ENCODE results near the gene SLC27A5.
"Not testable (repeated sequence)": the region's sequence is repeated elsewhere in the genome, so short reads cannot be mapped to it uniquely, and the experiment has no call there.

SLC27A5 gene

DNA sequence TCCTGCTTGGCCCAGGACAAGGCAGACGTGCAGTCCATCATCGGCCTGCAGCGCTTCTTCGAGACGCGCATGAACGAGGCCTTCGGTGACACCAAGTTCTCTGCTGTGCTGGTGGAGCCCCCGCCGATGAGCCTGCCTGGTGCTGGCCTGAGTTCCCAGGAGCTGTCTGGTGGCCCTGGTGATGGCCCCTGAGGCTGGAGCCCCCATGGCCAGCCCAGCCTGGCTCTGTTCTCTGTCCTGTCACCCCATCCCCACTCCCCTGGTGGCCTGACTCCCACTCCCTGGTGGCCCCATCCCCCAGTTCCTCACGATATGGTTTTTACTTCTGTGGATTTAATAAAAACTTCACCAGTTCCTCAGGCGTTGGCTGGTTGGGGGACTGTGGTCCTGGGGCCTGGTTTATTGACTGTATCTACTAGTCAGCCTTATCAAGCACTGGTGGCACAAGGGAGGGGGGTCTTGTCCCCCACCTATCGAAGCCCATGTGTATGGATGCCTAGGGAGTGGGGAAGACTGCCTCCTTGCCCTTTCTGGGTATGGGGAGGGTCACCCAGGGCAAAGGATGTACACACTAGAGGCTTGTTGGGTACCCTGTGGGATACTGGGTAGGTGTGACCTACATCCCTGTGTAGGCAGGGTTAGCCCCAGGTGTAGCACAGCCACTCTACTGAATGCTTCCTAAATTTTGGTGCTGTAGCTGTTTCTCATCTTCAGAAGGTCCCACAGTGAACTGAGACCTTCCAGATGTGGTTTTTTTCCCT lies 38.8 kb upstream of the SLC27A5 start:
- no peak for DNase-seq

DNA sequence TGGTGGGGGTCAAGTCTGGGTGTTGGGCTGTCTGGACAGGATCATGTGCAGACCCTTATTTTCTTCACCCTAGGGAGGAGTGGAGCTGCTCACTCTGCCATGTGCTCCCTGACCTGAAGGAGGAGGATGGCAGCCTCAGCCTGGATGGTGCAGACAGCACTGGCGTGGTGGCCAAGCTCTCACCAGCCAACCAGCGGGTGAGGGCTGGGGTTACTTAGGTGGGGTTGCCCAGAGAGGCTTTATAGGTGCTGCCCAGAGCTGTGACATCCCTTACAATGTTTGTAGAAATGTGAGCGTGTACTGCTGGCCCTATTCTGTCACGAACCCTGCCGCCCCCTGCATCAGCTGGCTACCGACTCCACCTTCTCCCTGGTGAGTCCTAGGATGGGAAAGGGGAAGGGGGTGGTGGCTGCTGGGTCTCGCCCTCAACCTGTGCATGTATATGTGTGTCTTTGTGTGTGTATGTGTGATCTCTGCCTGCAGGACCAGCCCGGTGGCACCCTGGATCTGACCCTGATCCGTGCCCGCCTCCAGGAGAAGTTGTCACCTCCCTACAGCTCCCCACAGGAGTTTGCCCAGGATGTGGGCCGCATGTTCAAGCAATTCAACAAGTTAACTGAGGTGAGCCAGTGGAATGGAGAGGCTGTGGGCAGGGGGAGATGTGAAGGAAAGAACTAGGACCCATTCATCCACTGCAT lies 38.0 kb upstream of the SLC27A5 start:
- no peak for DNase-seq

DNA sequence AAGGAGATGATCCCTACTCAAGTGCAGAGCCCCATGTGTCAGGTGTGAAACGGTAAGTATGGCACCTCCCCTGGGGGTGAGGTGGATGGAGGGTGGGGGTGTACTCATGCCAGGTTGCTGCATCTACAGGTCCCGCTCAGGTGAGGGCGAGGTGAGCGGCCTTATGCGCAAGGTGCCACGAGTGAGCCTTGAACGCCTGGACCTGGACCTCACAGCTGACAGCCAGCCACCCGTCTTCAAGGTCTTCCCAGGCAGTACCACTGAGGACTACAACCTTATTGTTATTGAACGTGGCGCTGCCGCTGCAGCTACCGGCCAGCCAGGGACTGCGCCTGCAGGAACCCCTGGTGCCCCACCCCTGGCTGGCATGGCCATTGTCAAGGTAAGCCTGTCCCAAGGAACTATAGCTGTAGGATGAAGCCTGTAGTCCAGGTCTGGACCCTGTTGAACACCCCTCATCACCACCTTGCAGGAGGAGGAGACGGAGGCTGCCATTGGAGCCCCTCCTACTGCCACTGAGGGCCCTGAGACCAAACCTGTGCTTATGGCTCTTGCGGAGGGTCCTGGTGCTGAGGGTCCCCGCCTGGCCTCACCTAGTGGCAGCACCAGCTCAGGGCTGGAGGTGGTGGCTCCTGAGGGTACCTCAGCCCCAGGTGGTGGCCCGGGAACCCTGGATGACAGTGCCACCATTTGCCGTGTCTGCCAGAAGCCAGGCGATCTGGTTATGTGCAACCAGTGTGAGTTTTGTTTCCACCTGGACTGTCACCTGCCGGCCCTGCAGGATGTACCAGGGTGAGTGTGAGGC lies 37.3 kb upstream of the SLC27A5 start:
- DNase-seq = no peak

- DNase-seq = no peak
These were observed 35.8 kb upstream of the SLC27A5 start for GRCh38 chr19:58547323-58548312.

GRCh38 chr19:58546019-58546530 lies 34.3 kb upstream of the SLC27A5 start:
- no peak for DNase-seq

DNA sequence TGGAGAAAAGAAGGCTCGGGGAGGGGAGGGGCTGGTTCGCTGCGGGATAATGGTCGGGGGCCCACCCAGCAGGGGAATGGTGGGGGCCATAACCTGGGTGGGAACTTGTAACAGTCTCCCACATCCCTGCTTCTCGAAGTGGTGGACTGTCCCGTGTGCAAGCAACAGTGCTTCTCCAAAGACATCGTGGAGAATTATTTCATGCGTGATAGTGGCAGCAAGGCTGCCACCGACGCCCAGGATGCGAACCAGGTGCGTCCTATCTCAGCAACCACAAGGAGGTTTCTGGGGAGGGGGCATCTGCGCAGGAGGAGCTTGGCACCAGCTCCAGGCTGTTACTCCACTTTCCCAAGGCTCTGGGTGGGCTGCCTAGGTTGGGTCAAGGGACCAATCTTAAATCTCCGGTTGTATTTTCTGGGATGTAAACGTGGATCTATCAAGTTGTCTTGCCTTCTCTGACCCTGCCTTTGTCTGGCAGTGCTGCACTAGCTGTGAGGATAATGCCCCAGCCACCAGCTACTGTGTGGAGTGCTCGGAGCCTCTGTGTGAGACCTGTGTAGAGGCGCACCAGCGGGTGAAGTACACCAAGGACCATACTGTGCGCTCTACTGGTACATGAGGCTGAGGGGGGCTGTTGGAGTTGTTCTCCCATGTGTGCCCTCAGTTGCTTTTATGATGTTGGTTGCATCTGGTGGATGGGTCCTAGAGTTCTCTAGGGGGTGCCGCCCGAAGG lies 33.7 kb upstream of the SLC27A5 start:
- no peak for DNase-seq

DNA sequence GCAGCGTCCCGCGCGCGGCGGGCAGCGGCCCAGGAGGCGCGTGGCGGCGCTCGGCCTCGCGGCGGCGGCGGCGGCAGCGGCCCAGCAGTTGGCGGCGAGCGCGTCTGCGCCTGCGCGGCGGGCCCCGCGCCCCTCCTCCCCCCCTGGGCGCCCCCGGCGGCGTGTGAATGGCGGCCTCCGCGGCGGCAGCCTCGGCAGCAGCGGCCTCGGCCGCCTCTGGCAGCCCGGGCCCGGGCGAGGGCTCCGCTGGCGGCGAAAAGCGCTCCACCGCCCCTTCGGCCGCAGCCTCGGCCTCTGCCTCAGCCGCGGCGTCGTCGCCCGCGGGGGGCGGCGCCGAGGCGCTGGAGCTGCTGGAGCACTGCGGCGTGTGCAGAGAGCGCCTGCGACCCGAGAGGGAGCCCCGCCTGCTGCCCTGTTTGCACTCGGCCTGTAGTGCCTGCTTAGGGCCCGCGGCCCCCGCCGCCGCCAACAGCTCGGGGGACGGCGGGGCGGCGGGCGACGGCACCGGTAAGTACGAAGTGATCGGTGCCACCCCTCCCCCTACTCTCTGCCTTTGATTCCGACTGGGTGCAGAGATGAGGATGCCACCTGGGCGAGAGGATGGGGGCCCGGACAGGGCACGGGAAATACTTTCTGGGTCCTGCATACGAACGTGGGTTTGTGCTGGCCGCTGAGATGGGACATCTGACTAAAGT lies 32.9 kb upstream of the SLC27A5 start:
- no peak for DNase-seq

- DNase-seq = peak; percentile 100
These were observed 32.2 kb upstream of the SLC27A5 start, which contains the start of gene TRIM28 for GRCh38 chr19:58543826-58544590. Gene TRIM28, plus strand, starts transcription at chr19:58544064. Its CDS starts 694 bp downstream, at chr19:58544758.

DNA sequence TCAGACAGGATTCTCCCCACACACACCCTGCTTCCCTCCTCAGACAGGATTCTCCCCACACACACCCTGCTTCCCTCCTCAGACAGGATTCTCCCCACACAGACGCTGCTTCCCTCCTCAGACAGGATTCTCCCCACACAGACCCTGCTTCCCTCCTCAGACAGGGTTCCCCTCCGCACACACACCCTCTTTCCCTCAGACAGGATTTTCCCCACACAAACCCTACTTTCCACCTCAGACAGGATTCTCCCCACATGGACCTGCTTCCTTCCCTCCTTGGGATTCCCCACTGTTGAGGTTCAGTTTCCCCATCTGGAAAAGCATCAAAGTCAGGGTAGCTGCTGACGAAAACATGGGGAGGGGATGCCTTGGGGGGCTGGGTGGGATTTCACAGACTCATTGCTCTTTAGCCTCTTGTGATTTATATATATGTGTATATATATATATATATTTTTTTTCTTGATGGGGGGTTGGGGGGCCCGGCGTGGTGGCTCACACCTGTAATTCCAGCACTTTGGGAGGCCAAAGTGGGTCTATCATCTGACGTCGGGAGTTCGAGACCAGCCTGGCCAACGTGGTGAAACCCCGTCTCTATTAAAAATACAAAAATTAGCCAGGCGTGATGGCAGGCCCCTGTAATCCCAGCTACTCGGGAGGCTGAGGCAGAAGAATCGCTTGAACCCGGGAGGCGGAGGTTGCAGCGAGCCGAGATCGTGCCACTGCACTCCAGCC lies 31.0 kb upstream of the SLC27A5 start:
- not testable (repeated sequence) for DNase-seq

DNA sequence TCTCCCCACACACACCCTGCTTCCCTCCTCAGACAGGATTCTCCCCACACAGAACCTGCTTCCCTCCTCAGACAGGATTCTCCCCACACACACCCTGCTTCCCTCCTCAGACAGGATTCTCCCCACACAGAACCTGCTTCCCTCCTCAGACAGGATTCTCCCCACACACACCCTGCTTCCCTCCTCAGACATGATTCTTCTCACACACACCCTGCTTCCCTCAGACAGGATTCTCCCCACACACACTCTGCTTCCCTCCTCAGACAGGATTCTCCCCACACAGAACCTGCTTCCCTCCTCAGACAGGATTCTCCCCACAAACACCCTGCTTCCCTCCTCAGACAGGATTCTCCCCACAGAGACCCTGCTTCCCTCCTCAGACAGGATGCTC lies 27.4 kb upstream of the SLC27A5 start:
- not testable (repeated sequence) for DNase-seq

- DNase-seq = peak; percentile 38
These were observed 26.7 kb upstream of the SLC27A5 start for GRCh38 chr19:58538257-58539168.

GRCh38 chr19:58536852-58537798 lies 25.3 kb upstream of the SLC27A5 start:
- no peak for DNase-seq

GRCh38 chr19:58535857-58536256 lies 24.1 kb upstream of the SLC27A5 start:
- no peak for DNase-seq

DNA sequence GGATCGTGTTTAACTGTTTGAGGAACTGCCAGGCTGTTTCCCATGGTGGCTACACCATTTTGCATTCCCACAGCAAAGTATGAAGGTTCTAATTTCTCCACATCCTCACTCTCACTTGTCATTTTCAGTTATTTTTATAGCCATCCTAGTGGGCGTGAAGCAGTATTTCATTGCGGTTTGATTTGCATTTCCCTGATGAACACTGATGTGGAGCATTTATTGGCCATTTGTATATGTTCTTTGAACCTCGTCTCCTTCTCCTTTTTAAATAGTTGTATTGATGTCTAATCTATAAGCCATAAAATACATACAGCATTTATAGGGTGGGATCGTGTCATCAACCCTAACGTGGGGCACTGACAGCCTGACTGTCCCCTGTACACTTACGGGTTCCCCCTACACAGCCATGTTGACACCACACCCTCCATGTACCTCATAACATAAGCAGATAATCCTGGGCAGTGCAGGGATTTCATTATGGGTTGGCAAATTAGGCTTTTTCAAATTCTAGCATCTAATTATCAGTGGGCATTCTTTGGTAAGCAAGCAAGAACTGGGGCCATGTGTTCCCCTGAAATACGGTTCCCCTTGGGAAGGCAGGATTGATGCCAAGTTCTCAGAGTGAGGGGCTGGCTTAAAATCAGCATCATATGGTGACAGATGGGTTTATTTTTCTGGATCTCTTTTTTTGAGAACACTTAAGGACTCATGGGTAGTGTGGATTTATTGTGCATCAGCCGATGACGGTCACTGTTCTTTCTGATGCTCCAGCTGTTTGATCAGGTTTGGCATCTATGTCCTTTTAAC lies 19.4 kb upstream of the SLC27A5 start:
- no peak for DNase-seq

GRCh38 chr19:58529405-58529804 lies 17.6 kb upstream of the SLC27A5 start:
- no peak for DNase-seq

DNA sequence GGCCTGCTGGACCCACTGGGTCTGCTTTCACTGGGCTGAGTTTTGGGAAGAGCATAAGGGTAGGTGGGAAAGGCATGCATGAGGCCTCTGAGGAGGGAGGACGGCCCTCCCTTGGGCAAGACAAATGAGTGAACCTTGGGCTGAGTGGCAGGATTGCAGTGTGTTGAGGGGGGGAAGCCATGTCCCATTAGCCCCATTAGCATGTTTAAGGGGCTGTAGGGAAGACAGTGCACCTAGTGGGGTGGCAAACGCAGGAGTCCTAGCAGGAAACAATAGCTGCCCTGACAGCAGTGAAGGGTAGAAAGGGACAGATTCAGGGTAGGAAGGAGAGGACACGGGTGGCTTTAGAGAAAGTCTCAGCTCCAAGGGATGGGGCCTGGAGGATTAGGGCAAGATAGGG lies 10.9 kb upstream of the SLC27A5 start:
- DNase-seq = no peak

Measured in CD4-positive, alpha-beta T cell treated with Interleukin-15 for 1 hour (primary cell).